Fibroblast of skin of right quadriceps (primary cell): ENCODE results near the gene ANK2.
"Not testable (repeated sequence)": the region's sequence is repeated elsewhere in the genome, so short reads cannot be mapped to it uniquely, and the experiment has no call there.

Experiments used
- DNase-seq: peaks from one replicate; pipeline ENCODE4 v3.0.0-alpha.2; 2013

ANK2 gene

GRCh38 chr4:113221990-113222389, 172.5 kb downstream of the ANK2 start:
- DNase-seq: peak; percentile 60

- DNase-seq: peak; percentile 82
Measured at GRCh38 chr4:113222471-113222870, 173.0 kb downstream of the ANK2 start.

- DNase-seq: peak; percentile 61
Measured at GRCh38 chr4:113223001-113223400, 173.5 kb downstream of the ANK2 start.

DNA sequence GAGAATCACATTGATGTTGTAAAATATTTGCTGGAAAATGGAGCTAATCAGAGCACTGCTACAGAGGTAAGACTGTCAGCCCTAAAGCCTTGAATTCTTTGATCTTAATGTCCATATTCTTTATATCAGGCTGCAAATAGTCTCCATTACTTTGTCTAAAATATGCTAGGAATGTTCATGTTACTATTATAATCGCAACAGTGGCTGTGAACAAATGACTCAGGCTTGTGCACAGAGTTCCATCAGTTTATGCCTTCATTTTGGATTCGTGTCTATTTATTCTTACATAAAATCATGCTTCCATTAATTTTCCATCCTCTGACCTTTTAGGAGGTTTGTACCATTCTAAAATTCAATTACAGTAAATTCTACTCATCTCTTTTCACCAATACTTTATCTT, 182.7 kb downstream of the ANK2 start:
- DNase-seq: peak; percentile 58

DNA sequence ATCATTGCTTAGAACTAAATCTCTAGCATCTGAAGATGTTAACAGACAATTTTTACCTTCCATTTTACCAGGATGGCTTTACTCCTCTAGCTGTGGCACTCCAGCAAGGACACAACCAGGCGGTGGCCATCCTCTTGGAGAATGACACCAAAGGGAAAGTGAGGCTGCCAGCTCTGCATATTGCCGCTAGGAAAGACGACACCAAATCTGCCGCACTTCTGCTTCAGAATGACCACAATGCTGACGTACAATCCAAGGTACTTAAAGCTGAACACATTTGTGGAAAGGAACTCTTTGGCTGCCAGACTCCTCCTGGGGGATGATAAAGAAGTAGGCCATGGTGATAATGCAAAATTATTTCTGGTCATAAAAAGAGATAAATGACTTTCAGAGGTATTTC, 187.5 kb downstream of the ANK2 start:
- no peak for DNase-seq

DNA sequence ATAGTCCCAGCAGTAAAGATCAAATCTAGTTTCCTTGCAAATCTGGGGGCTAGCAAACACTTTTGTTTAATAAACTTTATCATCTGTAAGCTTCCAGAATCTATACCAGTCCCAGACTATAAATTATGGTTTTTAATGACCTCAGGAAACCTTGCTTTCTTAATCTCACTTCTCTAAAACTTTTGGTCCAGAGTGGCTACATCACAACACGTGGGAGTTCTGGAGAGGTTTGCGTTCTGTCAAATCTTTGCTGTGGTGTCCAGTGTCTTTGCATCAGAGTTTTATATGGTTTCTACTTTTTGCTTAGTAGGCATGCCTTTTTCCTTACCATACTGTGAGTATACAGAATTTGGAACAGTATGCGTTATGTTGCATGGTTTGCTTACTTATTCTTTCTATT, 193.9 kb downstream of the ANK2 start:
- DNase-seq: no peak

DNA sequence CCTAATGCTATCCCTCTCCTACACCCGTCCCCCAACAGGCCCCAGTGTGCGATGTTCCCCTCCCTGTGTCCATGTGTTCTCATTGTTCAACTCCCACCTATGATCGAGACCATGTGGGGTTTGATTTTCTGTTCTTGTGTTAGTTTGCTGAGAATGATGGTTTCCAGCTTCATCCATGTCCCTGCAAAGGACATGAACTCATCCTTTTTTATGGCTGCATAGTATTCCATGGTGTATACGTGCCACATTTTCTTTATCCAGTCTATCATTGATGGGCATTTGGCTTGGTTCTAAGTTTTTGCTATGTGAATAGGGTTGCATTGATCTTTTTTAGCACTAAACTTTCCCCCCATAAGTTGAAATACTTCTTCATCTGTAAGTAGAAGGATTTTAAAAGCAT, 195.3 kb downstream of the ANK2 start:
- not testable (repeated sequence) for DNase-seq

DNA sequence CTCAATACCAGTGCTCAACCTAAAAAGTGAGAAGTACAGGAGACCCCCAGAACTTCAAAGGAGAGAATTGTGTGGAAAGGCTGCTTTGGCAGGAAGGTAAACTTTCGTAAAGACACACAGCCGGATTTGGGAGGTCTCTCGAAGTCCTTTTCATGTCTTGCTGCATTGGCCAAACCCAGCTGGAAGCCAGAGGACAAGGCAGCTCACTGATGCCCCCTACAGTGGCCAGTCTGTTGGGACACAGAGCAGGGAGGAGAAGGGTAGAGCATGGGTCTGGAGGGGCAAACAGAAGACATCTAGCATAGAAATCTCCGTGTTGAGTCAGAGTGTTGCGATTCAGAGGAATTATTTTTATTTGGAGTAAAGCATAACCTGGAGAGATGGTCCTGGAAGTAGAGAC, 198.9 kb downstream of the ANK2 start:
- DNase-seq: no peak

- DNase-seq: no peak
Measured at GRCh38 chr4:113255628-113256027, 206.2 kb downstream of the ANK2 start.

DNA sequence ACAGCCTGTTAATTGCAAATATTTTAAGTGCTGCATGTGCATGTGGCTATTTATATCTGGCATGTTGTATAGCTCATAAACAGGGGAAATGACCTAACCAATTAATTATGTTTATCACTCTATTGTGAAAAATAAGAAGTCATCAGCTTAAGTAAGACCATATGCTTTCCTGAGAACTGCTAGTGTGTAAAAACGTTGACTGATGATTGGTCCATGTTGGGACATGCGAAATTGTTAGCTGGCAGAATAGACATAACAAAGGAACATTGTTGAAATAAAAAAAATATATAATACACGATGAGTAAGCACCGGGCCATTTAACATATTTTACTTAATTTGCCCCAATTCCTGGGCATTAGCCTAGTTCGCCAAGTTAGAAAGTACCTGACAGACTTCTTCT, 207.5 kb downstream of the ANK2 start:
- DNase-seq: peak; percentile 87

DNA sequence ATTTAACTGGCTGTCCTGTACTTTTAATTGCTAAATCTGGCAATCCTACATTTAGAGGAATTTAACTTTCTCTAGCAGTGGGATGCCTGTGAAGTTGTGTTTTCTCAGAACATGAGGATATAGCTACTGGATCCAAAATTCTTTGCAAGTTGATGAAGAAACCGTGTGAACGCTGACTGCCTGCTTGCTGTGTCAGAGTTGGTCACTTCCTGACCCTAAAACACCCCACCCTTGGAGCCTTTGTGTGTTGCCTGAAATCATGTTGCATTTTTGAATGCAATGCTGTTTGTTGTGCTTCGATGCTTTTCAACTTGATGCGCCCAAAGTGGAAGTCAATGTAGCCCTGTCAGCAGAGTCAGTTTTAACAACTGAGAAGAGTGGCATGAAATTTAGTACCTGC, 211.2 kb downstream of the ANK2 start:
- no peak for DNase-seq

DNA sequence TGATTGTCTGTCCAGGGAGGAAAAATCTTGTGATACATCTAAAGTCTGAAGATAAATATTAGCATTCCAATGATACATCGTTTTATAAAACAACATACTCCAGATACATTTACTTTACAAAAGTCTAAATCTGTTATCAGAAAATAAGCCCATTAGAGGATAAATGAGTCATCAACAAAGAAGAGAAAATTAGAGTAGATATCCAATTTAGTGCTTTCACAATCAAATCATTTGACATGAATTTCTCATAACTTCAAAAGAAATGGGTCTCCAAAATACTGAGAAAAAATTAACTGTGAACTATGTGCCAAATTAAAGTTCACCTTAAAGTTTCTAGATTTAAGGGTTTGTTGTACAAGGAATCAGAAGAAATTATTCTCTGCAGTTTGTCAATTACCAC, 213.8 kb downstream of the ANK2 start:
- no peak for DNase-seq

DNA sequence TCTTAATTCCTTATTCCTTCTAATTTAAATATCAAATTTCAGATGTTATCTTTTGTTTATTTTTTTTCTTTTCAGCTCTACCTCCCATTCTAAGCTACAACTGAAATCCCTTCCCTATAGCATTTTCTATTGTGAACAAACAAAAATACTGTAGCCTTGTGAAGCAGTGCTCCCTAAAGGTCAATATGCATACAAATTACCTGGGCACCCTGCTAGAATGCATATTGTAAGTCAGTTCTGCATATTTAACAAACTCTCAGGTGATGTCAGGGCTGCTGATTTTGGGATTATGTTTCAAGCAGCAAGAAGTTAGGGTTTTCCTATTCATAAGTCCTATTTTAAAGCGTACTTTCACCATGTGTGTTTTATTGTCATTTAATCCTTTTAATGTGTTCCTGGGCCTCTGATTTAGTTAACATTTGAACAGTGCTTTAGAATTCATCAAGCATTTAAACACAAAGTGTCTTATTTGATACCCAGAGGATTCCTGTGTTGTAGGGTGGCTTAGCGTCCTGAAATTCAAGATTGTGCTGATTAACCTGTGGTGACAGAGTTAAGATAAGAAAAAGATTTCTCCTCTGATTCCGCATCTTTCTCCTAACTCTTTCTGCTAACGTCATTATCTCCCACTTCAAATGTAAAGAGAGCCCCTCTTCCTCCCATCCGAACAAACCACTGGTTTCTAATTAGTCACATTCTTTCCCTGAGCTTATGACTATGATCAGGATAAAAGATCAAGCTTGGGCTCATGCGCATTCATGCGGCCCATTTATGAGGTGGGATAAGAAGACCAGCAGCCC, 221.3 kb downstream of the ANK2 start:
- no peak for DNase-seq

DNA sequence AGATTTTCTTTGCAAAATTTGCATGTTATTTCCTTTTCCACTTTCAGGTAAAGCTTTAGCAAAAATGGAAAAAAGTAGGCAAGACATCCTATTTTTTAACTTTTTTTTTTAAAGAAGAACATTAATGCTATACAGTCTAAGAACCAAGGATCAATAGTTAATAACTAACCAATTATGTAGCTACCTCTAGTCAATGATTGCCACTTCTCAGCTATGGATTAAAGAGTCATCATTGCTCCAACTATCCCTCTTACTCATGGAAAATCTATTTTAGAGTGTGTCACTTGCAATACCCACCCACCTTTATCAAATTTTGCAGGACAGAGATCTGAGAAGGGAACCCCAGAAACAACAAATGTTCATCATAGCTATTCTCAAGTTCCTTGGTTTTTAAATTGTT, 223.1 kb downstream of the ANK2 start:
- no peak for DNase-seq

GRCh38 chr4:113273721-113274220, 224.3 kb downstream of the ANK2 start:
- DNase-seq: no peak

GRCh38 chr4:113276464-113277170, 227.2 kb downstream of the ANK2 start:
- DNase-seq: peak; percentile 42

GRCh38 chr4:113278324-113278934, 229.0 kb downstream of the ANK2 start:
- DNase-seq: peak; percentile 77

GRCh38 chr4:113285501-113285900, 236.0 kb downstream of the ANK2 start:
- DNase-seq: no peak

GRCh38 chr4:113288257-113288656, 238.8 kb downstream of the ANK2 start:
- no peak for DNase-seq

DNA sequence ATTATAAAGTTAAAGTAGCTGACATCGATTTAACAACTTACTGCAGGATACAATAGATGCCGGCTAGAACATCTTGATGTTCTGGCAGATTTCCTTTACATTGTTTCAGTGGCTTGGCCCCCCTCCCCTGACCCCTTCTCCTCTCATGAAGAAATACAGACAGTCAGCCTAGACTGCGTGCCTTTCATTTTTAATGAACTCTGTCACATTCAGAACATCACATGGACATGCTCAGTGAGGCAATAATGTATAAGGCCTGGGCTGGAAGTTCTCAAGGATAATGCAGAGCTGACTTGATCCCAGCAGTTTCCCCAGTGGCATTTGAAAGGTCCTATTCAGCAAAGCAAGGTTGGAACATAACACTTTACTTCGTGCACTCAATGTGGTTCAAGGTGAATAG, 239.2 kb downstream of the ANK2 start:
- DNase-seq: peak; percentile 62

GRCh38 chr4:113289766-113290165, 240.3 kb downstream of the ANK2 start:
- DNase-seq: peak; percentile 65

- DNase-seq: no peak
Measured at GRCh38 chr4:113290666-113291065, 241.2 kb downstream of the ANK2 start.

GRCh38 chr4:113292371-113293042, 243.1 kb downstream of the ANK2 start:
- DNase-seq: peak; percentile 50
